Activated naive CD8-positive, alpha-beta T cell treated with anti-CD3 and anti-CD28 coated beads, Interleukin-2, amount 50 U/mL, for 16 hours (primary cell): ENCODE data around the gene RSPH6A.
A peak's percentile ranks its signal among the peaks of the same experiment; 100 is the strongest.

ENCODE experiments used
- DNase-seq: peaks from one replicate; pipeline ENCODE4 v3.0.0-alpha.2; 2020; ENCODE audit warnings: low read depth, low spot score

Gene RSPH6A

DNA sequence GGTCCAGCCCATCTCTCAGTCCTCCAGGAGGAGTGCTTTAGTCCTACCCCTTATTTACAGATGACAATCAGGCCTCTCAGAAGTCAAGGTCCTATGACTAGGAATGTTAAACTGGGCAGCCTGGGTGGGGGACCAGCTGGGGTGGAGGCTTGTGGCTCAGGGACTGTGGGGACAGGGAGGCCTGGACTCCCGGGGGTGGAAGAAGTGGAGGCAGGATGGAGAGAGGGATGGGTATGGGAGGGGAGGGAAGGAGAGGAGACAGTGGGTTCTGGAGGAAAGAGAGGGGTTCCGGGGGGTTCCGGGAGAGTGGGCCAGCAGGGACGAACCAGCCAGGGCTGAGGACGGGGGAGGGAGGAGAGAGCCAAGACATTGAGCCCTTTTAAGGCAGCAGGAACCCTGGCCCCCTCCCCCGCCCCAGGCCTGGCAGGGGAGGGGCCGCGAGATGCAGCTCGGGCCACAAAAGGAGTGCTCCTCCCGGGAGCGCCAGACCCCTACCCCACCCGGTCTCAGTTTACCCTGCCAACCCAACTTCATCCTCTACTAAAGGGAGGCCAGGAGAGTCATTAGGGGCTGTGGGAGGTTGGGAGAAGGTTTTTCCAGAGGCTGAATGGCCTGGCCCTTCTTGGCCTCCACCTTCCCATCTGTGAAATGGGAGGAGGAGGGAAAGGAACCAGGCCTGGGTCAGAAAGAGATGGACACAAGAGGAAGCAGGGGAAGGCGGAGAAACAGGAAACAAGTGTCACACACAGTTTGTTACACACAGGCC is 34.5 kb downstream of the RSPH6A start:
- no peak for DNase-seq

GRCh38 chr19:45780146-45780447 is 35.0 kb downstream of the RSPH6A start:
- no peak for DNase-seq

DNA sequence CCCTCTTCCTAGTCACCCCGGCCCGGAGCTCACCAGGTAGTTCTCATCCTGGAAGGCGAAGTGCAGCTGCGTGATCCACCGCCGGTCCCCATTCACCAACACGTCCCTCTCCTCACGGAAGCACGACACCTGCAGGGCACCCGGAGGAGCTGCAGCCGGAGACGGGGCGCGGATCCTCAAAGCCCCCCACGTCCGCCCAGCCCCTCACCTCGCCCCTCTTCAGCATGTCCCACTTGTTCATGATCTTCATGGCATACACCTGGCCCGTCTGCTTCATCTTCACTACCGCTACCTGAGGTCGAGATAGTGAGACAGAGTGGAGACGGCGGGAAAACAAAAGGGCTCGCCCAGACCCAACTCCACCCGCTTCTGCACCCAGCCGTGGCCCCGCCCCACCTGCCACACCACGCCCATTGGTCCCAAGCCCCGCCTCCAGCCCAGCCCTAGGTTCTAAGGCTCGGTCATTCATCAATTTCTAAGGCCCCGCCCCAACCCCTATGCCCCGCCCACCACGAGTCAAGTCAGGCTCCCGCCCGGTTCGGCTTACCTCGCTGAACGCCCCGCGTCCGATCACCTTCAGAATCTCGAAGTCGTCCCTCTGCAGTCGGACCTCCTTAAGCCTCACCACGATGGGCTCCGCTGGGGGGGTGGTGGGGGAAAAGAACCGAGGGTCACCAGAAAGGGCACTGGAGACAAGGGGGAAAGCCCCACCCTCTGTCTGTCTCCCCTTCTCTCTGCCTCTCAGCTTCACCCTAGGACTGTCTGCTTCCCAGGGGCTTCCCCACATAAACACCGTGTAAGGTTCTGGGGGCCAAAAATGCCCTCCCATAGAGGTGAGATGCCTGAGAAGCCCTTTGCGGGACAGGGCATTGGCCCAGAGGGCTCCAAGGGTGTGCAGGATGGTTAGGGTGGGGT is 35.6 kb downstream of the RSPH6A start:
- DNase-seq, result peak; percentile 64

DNA sequence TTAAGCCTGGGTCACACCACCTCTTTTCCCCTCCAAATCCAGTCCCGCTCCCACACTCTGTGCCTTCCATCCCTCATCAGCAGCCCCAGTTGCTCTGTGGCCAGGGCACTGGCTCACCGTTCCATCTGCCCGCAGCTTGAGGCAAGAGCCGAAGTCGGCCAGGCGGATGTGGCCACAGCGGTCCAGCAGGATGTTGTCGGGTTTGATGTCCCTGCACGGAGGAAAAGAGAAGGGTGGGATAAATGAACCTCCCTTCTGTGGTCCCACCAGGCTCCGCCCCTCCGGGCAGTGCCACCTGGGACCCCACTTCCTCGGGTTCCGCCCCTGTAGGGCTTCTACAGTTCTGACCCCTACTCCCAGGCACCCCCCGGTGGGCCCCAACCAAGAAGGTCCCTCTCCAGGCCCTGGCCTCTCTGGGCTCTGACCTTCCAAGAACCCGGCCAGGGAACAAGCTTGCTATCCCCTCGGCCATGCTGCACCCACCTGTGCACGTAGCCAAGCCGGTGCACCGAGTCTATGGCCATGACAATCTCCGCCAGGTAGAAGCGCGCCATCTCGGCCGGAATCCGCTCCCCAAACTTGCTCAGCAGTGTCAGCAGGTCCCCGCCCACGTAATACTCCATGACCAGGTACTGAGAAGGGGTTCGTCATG is 37.0 kb downstream of the RSPH6A start:
- DNase-seq, result no peak

DNA sequence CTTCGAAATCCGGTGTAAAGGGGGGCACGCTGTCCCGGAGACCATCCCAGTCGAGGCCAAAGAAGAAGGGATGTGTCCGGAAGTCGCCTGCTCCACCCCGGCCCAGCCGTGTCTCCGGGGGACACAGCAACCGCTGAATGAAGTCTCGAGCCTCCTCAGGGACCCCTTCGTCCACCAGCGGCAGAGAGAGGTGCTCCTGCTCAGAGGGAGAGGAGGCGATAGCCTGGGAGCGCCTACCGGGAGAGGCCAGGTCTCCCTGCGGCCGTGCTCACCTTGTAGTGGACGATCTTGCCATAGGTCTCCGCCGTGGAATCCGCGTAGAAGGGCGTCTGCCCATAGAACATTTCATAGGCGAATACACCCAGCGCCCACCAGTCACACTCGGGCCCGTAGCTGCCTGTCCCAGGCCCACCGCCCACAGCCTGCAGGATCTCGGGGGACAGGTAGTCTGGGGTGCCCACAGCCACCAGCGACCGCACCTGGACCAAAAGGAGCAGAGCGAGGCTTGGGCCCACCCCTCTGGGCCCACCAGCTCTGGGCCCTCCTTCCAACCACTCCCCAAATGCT is 37.6 kb downstream of the RSPH6A start:
- DNase-seq, result no peak

- DNase-seq, result no peak
Observed at GRCh38 chr19:45774765-45775164, 40.3 kb downstream of the RSPH6A start.

GRCh38 chr19:45773384-45773783 is 41.7 kb downstream of the RSPH6A start:
- no peak for DNase-seq

GRCh38 chr19:45772912-45773311 is 42.2 kb downstream of the RSPH6A start:
- no peak for DNase-seq

GRCh38 chr19:45772130-45772840 is 42.8 kb downstream of the RSPH6A start:
- no peak for DNase-seq

DNA sequence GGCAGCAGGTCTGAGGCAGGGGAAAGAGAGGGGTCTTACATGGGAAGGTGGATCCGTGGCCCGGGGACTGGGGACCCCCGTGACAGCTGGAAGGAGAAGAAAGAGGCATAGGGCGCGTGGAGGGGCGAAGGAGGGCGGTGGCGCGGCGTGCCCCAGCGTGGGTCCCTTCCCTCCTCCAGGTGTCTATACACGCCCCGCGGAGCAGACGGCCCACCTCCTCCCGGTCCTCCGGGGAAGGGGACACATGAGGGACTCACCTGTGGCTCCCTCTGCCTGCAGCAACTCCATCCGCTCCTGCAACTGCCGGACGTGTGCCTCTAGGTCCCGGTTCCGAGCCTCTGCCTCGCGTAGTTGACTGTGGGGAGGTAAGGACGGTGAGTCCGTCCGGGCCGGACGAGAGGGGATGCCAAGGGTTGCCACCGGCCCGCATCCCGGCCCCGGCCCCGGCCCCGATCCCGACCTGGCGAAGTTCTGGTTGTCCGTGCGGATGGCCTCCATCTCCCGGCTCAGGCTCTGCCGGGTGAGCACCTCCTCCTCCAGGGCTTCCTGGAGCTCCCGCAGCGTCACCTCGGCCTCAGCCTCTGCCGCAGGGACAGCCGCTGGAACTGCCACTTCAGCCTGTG is 43.7 kb downstream of the RSPH6A start:
- DNase-seq, result no peak

DNA sequence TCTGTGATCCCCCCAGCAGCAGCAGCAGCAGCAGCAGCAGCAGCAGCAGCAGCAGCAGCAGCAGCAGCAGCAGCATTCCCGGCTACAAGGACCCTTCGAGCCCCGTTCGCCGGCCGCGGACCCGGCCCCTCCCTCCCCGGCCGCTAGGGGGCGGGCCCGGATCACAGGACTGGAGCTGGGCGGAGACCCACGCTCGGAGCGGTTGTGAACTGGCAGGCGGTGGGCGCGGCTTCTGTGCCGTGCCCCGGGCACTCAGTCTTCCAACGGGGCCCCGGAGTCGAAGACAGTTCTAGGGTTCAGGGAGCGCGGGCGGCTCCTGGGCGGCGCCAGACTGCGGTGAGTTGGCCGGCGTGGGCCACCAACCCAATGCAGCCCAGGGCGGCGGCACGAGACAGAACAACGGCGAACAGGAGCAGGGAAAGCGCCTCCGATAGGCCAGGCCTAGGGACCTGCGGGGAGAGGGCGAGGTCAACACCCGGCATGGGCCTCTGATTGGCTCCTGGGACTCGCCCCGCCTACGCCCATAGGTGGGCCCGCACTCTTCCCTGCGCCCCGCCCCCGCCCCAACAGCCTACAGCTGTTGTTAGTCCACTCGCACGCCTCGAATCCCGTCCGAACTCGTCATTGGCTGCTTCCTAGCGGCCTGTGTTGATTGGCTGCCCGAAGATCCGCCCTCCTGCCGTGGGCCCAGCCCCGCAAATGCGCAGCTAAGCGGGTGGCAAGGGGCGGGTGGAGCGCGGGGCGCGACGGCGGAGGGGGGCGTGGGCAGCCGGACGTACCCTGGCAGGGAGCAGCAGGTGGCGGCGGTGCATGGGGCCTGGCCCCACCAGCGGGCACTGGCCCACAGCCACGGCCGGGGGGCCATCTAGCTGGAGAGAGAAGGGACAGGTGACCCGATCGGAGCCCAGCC is 44.7 kb downstream of the RSPH6A start:
- peak; percentile 77 for DNase-seq

GRCh38 chr19:45769821-45770191 is 45.3 kb downstream of the RSPH6A start:
- no peak for DNase-seq

DNA sequence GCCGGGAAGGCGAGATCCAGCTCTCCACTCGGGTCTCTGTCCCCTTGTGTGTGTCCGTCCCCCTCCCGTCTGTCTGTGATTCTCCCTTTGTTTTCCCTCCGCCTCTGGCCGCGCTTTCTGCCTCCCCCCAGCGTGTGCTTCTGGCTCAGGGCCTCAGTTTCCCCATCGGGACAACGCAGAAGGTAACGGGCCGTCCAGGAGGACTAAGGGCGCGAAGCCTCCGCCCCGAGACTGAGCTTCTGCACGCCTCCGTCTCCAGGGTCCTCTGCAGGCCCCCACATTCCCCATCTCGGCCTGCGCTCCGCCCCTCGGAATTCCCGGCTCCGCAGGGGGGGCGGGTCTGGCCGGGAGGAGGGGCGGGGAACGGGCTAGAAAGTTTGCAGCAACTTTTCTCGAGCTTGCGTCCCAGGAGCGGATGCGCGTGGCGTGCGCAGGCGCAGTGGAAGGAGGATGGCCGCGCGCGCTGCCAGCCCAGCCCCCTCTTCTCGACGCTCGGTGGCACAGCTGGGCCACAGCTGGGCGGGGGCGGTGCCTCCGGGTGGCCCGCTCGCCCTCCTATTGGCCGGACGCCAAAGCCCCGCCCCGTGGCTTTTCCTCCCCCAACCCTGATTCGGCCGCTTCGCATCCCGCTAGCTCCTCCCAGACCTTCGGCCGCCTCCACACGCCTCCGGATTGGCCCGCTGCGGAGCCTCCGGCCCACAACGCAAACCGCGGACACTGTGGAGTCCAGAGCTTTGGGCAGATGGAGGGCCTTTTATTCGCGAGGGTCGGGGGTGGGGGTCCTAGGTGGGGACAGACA is 45.9 kb downstream of the RSPH6A start, which contains the start of gene SIX5:
Gene SIX5 (minus strand): TSS at position 269 of the 799 bp plus-strand sequence. CDS start 408 bp downstream, outside the sequence.
- peak; percentile 86 for DNase-seq

DNA sequence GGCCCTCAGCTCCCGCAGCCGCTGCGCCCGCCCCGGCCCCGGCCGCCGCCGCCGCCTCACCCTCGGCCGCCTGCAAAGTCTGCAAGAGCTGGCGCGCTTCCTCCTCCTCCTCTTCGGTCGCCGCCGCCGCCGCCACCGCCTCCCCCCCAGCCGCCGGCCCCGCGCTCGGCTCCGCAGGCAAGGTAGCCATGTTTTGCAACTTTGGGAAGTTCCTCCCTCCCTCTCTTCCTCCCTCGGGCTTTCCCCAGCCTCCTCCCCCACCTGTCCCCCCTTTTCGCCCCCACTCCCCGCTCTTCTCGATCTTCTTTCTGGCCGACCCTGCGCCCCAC is 46.5 kb downstream of the RSPH6A start:
- DNase-seq, result no peak

DNA sequence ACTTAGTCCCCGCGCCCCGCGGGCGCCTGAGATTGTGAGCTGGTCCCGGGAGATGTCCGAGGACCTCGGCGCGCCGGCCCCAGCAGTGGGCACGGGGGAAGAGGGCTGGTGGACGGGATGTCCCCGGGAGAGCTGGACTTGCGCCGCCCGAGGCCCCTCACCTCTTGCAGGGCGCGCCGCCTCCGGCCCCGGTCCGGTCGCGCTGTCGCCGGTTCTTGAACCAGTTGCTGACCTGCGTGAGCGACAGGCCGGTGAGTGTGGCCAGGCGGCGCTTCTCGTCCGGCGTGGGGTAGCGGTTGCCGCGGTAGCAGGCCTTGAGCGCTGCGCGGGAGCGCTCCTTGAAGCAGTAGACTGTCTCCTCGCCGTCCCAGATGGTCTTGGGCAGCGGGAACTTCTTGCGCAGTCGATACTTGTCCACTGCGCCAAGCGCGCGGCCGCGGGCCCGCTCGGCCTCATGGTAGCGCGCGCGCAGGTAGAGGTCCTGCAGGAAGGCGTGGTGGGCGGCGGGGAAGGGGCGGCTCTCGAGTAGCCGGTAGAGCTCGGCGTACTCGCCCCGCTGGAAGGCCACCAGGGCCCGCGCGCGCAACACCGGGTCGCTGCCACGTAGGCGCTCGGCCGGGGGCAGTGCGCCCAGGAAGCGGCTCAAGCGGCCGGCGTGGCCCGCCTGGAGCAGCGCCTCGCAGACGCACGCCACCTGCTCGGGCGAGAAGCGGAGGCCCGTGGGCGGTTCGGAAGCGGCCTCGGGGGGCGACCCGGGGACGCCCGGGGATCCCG is 47.0 kb downstream of the RSPH6A start:
- no peak for DNase-seq

GRCh38 chr19:45767410-45767880 is 47.7 kb downstream of the RSPH6A start:
- no peak for DNase-seq

DNA sequence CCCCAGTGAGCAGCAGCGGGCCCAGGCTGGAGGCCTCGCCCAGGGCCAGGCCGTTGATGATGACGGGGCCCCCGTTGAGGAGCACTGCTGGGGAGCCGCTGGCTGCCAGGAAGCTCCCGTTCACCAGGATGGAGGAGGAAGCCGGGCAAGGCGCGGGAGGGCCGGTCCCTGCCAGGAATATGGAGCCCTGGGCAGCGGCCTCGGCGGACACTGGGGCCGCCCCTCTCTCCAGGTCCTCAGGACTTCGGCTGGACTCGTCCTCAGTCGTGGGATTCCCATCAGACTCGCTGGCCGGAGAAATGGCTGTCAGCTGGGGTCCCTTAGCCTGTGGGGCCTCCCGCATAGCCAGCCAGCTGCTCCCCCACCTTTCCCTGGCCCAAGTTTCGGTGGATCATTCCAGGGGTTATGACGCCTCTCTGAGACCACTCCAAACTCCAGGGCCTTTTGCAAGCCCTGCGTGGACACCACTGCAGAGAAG is 48.2 kb downstream of the RSPH6A start:
- DNase-seq, result no peak

DNA sequence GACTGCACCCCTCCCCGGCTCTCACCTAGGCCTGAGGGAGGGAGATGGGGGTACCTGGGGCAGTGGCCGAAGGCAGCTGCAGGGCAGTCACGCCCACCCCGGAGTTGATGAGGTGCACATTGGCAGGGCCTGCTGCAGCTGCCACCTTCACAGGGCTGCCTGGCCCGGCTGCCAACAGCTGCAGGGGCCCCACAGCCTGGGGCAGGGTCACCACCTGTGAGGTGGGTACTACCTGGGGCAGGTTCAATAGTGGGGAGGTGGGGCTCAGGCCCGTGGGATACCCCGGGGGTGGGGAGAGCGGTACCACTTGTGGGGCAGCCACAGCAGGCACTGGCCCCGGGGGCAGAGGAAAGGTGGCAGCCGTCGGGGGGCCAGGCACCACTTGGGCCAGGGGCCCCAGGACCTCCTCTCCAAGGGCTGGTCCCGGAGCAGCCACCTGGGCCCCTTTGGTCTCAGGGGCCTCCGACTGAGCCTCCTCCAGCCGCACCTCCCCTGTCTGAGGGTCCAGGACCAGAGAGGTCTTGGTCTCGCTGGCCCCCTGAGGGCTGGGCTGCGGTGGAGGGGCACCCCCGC is 48.7 kb downstream of the RSPH6A start:
- no peak for DNase-seq
